Neural crest cell (in vitro differentiated cells): Measurements from ENCODE around the gene CYB561D2. TPM values are rescaled to one million over a fixed set of nuclear protein-coding genes. Genes with fewer than 3 reads are reported as not detected.

Experiments used
- DNase-seq: peaks from one replicate; pipeline ENCODE4 v3.0.0; 2021; ENCODE audit warnings: low read depth, mixed read lengths, low spot score
- H3K27ac Mint-ChIP-seq: one replicate; pipeline ENCODE4 v1.8.0; 2021; ENCODE audit warnings: mild to moderate bottlenecking, mixed read lengths; ENCODE audit not compliant: unreplicated experiment
- H3K27me3 Mint-ChIP-seq: 2 replicates; pipeline ENCODE4 v1.8.0; 2021; ENCODE audit warnings: low read depth, mild to moderate bottlenecking, mixed read lengths
- H3K36me3 Mint-ChIP-seq: 2 replicates; pipeline ENCODE4 v1.8.0; 2021; ENCODE audit warnings: low read depth, mild to moderate bottlenecking, mixed read lengths
- H3K4me1 Mint-ChIP-seq: 2 replicates; pipeline ENCODE4 v1.8.0; 2021; ENCODE audit warnings: mixed read lengths
- H3K4me3 Mint-ChIP-seq: one replicate; pipeline ENCODE4 v1.8.0; 2021; ENCODE audit warnings: mild to moderate bottlenecking, mixed read lengths
- H3K9me3 Mint-ChIP-seq: 2 replicates; pipeline ENCODE4 v1.8.0; 2021; ENCODE audit warnings: mixed read lengths
- CTCF ChIP-seq: fragments of 200-600 bp; sonication (generic); conservative IDR thresholded peaks from 2 replicates; pipeline ENCODE4 v1.5.0; 2021; ENCODE audit warnings: antibody characterized with exemption, mild to moderate bottlenecking
- total RNA-seq: library from RNA; stranded (reverse); gene quantifications from 2 replicates; pipeline ENCODE4 v1.2.1, GENCODE V29; 2021

The CYB561D2 gene
- total RNA-seq, 1 donor from 2014 or later = 11.7 TPM

GRCh38 chr3:50354186-50354764 is 3.6 kb downstream of the CYB561D2 start:
- Mint-ChIP-seq H3K4me3 (peak overlapping the region; percentile 64), H3K36me3 (no peaks in the 10 kb centered on the region), H3K9me3 (no peaks in the 10 kb centered on the region), H3K27me3 (peaks cover 3% of the 10 kb centered on the region), H3K27ac (no peak overlapping the region), H3K4me1 (peaks cover 49% of the 10 kb centered on the region)
- TF ChIP-seq CTCF = no peak
- no peak for DNase-seq

- H3K36me3 Mint-ChIP-seq = no peaks in the 10 kb centered on the region
- TF ChIP-seq CTCF = no peak
- peaks cover 54% of the 10 kb centered on the region for H3K4me1 Mint-ChIP-seq
- no peak for DNase-seq
- H3K9me3 Mint-ChIP-seq = no peaks in the 10 kb centered on the region
- H3K27ac Mint-ChIP-seq = no peak overlapping the region
- H3K27me3 Mint-ChIP-seq = peaks cover 3% of the 10 kb centered on the region
- H3K4me3 Mint-ChIP-seq = peak overlapping the region; percentile 93
Observed at GRCh38 chr3:50354850-50355249, 4.2 kb downstream of the CYB561D2 start.

- Mint-ChIP-seq H3K36me3 (no peaks in the 10 kb centered on the region), H3K9me3 (no peaks in the 10 kb centered on the region), H3K27me3 (no peaks in the 10 kb centered on the region), H3K4me3 (peak overlapping the region; percentile 93), H3K4me1 (peaks cover 46% of the 10 kb centered on the region), H3K27ac (no peak overlapping the region)
- no peak for TF ChIP-seq CTCF
- no peak for DNase-seq
Observed at GRCh38 chr3:50355829-50356552, 5.3 kb downstream of the CYB561D2 start.

GRCh38 chr3:50356553-50356952 is 5.9 kb downstream of the CYB561D2 start:
- no peak for TF ChIP-seq CTCF
- Mint-ChIP-seq H3K4me1 (peaks cover 41% of the 10 kb centered on the region), H3K4me3 (peak overlapping the region; percentile 93), H3K9me3 (no peaks in the 10 kb centered on the region), H3K27ac (no peak overlapping the region), H3K27me3 (no peaks in the 10 kb centered on the region), H3K36me3 (no peaks in the 10 kb centered on the region)
- no peak for DNase-seq

GRCh38 chr3:50357481-50357880 is 6.8 kb downstream of the CYB561D2 start:
- Mint-ChIP-seq H3K27ac (peak overlapping the region; percentile 50), H3K27me3 (no peaks in the 10 kb centered on the region), H3K36me3 (no peaks in the 10 kb centered on the region), H3K4me3 (peak overlapping the region; percentile 93), H3K9me3 (no peaks in the 10 kb centered on the region), H3K4me1 (peaks cover 39% of the 10 kb centered on the region)
- DNase-seq = no peak
- TF ChIP-seq CTCF = no peak
